ENCODE data around the gene AEBP2.
A peak's percentile ranks its signal among the peaks of the same experiment; 100 is the strongest.
"Not testable (repeated sequence)": the region's sequence is repeated elsewhere in the genome, so short reads cannot be mapped to it uniquely, and the experiment has no call there.

Gene AEBP2, protein sequence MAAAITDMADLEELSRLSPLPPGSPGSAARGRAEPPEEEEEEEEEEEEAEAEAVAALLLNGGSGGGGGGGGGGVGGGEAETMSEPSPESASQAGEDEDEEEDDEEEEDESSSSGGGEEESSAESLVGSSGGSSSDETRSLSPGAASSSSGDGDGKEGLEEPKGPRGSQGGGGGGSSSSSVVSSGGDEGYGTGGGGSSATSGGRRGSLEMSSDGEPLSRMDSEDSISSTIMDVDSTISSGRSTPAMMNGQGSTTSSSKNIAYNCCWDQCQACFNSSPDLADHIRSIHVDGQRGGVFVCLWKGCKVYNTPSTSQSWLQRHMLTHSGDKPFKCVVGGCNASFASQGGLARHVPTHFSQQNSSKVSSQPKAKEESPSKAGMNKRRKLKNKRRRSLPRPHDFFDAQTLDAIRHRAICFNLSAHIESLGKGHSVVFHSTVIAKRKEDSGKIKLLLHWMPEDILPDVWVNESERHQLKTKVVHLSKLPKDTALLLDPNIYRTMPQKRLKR

GRCh38 chr12:19439059-19440018, at the start of gene AEBP2:
Gene AEBP2, plus strand, starts transcription at chr12:19439492. Its CDS starts 208 bp downstream, at chr12:19439700.
- peak; percentile 73 to 83 for DNase-seq (ENCODE audit: low read depth in 2 of 2)

GRCh38 chr12:19390051-19390598, 49.2 kb upstream of the AEBP2 start:
- no peak for DNase-seq (ENCODE audit: low read depth in 2 of 2)

GRCh38 chr12:19392644-19393043, 46.6 kb upstream of the AEBP2 start:
- not testable (repeated sequence) for DNase-seq (ENCODE audit: low read depth in 2 of 2)

DNA sequence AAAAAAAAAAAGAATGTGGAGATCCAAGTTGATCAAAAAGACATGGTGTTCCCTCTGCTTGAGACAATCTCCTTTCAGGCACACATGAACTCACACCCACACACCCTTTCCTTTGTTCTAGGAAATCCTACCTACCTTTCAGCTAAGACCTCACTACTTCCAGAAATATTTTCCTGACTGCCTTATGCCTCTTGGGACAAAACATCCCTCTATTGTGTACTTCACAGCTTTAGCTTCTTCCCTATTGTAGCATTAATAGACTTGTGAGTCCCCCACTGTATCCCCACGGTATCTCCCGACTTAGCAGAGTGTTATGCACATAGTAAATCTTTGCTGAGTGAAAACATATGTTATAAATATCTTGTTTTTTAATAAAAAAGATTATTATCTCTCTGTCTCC, 44.9 kb upstream of the AEBP2 start:
- DNase-seq (ENCODE audit: low read depth in 2 of 2), result no peak

GRCh38 chr12:19397534-19397933, 41.8 kb upstream of the AEBP2 start:
- DNase-seq (ENCODE audit: low read depth in 2 of 2), result no peak

GRCh38 chr12:19398376-19399363, 40.6 kb upstream of the AEBP2 start:
- no peak for DNase-seq (ENCODE audit: low read depth in 2 of 2)

- not testable (repeated sequence) for DNase-seq (ENCODE audit: low read depth in 2 of 2)
These were observed 38.5 kb upstream of the AEBP2 start for GRCh38 chr12:19400649-19401285.

DNA sequence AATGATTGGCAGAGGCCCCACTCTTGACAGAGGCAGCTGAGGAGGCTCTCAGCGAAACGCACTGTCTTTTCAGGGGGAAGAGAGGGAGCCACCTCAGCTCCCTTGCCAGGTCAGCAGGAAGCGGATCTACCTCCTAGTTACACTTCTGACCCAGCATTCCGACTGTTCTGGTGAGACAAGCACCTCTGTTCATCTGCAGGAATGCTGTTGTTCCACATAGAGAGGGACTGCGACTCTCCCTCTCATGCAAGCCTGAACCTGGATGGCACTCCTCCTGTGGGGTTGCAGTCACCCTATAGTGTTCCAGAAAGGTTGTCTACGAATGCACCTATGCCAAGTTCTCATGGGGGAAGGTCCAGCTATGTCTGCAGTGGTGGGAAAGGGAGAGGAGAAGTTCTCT, 37.1 kb upstream of the AEBP2 start:
- no peak for DNase-seq (ENCODE audit: low read depth in 2 of 2)

- no peak for DNase-seq (ENCODE audit: low read depth in 2 of 2)
These were observed 36.4 kb upstream of the AEBP2 start for GRCh38 chr12:19402743-19403431.

DNA sequence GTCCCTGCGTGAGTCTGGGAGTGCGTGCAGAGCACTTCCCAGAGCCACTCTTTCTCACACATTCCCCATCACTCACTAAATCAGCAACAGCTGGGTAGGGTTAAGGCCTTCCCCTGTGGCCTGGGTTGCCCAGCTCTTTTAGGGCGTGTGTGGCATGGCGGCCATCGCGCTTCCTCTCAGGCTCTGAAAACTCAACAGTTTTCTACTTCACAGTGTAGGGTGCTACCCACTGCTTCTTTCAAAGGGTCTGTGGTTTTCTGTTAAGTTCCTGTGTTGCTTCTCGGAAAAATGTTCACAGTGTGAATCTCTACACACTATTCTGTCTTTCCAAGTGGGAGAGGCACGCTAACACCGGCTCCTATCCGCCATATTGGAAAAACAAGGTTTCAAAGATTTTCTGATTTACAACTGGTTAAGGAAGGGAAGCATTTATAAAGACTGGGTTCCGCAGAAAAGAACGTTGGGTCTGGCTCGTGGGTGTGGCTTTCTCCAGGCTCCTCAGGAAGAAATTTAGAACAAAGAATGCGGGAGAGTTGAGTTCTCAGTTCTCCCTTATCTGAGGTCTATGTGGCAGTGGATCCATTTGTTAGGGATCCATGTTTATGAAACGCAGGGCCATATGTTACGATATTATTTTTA, 34.9 kb upstream of the AEBP2 start:
- no peak for DNase-seq (ENCODE audit: low read depth in 2 of 2)

DNA sequence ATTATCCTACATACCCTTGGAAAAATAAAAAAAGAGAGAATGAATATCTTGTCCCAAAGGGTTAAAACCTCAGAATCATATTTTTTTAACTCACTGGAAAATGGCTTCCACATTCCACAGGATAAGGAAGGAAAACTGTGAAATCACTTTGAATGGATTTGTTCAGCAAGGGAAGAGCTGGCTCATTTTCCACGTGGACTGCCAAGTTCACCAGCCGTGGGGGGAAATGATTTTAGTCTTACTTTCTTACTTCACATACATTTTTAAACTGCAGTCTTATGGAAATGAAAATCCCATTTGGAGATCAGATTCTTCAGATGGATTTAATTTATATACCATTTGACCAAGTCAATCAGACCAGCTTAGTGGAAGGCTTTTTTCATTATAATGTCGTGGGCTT, 29.9 kb upstream of the AEBP2 start:
- DNase-seq (ENCODE audit: low read depth in 2 of 2), result no peak

DNA sequence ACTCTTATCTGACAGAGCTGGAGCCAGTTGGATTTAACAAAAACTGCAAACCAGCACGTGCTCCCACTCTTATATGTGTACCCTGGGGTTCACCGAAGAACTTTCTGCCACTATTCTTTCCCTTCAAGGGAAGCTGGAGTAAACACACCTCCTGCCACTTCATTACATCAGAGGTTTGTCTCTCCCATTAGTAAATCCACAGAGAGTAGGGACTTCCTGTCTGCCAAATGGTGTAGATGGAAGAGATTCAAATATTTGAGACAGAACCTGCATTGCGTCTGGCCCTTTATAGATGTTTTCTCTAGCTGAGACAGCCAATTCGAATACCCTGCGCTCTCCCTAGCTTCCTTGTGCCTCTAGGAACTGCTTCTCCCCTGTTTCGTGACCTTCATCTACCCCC, 29.1 kb upstream of the AEBP2 start:
- no peak for DNase-seq (ENCODE audit: low read depth in 2 of 2)

DNA sequence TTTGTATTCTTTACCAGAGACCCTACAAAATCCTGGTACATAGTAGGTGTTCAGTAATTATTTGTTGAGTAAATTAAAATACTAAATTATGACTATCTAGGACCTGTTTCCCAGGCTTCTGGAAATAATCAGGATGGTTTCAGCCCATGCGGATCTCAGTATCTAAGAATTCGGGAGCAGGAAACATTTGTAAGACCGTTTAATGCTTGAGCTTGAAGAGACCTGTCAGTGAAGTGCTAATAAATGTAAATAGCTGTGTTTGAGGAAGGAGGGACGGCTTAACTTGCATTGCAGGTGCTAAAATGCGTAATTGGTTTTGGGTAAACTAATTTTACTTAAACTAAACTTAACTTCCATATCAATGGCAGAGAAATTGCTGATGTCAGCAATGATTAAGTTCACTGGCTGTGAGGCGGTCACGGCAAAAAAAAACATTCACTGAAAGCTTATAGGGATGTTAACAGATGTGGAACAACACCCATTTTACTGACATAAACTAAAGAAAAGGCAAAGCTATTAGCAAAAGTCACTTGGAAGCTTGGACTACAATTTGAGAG, 28.6 kb upstream of the AEBP2 start:
- no peak for DNase-seq (ENCODE audit: low read depth in 2 of 2)

DNA sequence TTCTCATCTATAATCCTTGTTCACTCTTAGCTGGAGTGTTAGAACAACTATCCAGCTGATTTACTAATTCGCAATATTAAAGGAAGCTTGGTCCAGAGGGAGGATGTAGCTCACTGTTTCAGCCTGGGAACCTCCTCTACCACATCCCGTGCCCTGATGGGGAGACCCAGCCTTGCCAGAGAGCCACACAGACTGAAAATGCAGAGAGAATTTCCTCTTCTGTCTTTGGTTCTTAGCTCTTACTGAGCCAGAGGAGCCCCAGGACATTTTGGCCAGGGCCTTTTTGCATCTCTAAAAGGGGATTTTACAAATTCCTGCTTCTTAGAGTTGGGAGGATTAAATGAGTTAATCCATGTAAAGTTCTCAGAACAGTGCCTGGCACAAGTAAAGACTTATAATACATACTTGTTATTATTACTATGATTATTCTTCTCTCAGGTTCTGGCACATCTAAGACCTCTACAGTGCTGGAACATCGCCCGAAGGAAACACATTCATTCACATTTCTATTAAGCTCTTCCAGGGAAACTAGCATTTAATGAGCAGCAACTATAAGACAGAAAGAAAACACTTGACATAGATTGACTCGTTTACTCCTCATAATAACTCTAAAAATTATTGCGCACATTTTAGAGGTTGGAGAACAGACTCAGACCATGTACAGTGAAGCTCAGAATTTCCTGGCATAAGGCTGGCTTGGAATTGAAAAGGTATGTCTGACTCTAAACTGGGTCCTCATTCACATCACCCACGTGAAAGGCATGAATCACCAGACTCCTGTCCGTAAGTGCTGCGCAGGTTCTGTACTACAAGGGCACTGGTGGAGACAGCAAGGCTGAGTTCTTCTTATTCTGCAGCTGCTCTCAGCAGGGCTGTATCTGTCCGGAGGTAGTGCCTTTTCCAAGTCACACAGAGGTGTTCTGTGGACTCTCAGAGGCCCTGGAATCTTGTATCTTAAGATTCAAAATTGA, 27.8 kb upstream of the AEBP2 start:
- no peak for DNase-seq (ENCODE audit: low read depth in 2 of 2)

DNA sequence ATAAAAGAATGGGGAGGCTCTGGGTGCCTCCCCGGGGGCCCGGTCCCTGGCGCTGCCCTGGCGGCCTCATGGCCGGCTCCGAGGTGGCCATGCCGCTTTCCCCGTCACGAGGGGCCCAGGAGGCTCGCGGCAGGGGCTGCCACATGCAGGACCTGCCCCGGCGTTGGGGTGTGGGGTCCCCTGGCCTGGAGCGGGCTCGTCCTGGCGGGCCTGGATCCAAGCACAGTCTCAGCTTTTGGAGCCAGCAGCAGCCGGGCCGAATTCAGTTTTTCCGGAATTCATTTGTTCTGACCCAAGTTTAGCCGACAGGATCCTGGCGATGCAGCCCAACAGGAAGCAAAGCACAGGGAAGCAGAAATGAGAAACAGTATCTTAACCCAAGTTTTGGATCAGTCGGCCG, 26.4 kb upstream of the AEBP2 start:
- no peak for DNase-seq (ENCODE audit: low read depth in 2 of 2)

GRCh38 chr12:19413582-19413981, 25.7 kb upstream of the AEBP2 start:
- DNase-seq (ENCODE audit: low read depth in 2 of 2), result not testable (repeated sequence)

- no peak for DNase-seq (ENCODE audit: low read depth in 2 of 2)
These were observed 23.7 kb upstream of the AEBP2 start for GRCh38 chr12:19415563-19415962.

DNA sequence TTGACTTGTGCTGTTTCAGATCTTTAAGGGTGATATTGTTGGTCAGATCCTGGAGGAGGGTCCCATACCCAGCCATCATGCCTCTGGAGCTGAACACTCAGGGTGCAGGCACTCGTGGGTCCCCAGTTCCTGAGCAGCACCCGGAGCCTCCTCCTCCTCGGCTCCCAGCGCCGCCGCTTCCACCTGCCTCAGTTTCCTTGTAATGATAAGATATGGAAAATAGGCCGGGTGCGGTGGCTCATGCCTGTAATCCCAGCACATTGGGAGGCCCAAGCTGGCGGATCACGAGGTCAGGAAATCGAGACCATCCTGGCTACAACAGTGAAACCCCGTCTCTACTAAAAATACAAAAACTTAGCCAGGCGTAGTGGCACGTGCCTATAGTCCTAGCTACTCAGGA, 20.2 kb upstream of the AEBP2 start:
- DNase-seq (ENCODE audit: low read depth in 2 of 2), result no peak
